ENCODE results near the gene MS4A15. TPM values are rescaled to one million over a fixed set of nuclear protein-coding genes. Genes with fewer than 3 reads are reported as not detected.

The MS4A15 gene
- total and polyA plus RNA-seq, 9 donors: 0.15 to 1.1 (median 0.33) TPM; not detected in 6

- H3K4me1 ChIP-seq (ENCODE audit: insufficient read depth): no peaks in the 10 kb centered on the region
- H3K36me3 ChIP-seq: no peaks in the 10 kb centered on the region
- no peak for DNase-seq
- H3K9me3 ChIP-seq: no peaks in the 10 kb centered on the region
- intact Hi-C loops (cut with DNase I): loop anchor here in 1 of 4 donors (5.0 to 10.0 kb wide), 2 partner anchors 128 to 360 kb away; no protein-coding TSS in a partner anchor
- H3K4me3 ChIP-seq: no peak overlapping the region
- no peaks in the 10 kb centered on the region for H3K27me3 ChIP-seq
- H3K27ac ChIP-seq: no peak overlapping the region
- WGBS, 3 donors: 79 to 87% (median 82%) methylated on average over 13 of the region's 13 CpGs
- TF ChIP-seq POLR2A (IDR thresholded peaks at IDR 0.05) (no peak), EP300 (IDR thresholded peaks at IDR 0.05) (no peak), CTCF (IDR thresholded peaks at IDR 0.05) (no peak)
Measured at GRCh38 chr11:60774726-60775125, 18.1 kb downstream of the MS4A15 start.

DNA sequence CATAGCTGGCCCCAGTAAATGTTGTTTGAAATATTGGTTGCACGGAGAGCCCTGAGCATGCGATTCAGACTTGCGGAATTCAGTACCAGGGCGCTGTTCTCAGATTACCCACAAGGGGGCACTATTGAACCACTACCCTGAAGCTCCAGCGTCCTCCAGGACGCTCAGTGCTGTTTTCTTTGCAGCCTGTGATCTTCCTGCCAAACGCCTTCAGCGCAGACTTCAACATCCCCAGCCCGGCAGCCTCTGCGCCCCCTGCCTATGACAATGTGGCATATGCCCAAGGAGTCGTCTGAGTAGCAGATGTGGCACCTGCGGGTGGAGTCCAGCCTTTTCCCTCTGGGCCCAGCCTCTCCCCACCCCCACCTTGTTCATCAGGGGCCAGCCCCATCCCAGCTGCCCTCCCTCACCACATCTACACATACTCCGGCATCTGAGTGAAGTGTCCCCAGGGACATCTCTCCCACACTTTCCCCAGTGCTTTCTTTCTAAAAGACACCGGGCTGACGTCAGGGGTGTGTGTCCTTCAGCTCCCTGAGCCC is 18.8 kb downstream of the MS4A15 start:
- WGBS, 3 donors: 2 to 7% (median 3%) methylated on average over 15 of the region's 15 CpGs
- H3K27me3 ChIP-seq: no peaks in the 10 kb centered on the region
- intact Hi-C loops (cut with DNase I): loop anchor here in 1 of 4 donors (5.0 to 10.0 kb wide), 2 partner anchors 127 to 359 kb away; no protein-coding TSS in a partner anchor
- H3K4me3 ChIP-seq: no peak overlapping the region
- no peaks in the 10 kb centered on the region for H3K4me1 ChIP-seq (ENCODE audit: insufficient read depth)
- peak; percentile 87 to 91 (median 89) for DNase-seq
- H3K27ac ChIP-seq: no peak overlapping the region
- H3K36me3 ChIP-seq: no peaks in the 10 kb centered on the region
- TF ChIP-seq POLR2A (IDR thresholded peaks at IDR 0.05): no peak
- peak; percentile 81 to 92 (median 89) for TF ChIP-seq CTCF (IDR thresholded peaks at IDR 0.05)
- no peak for TF ChIP-seq EP300 (IDR thresholded peaks at IDR 0.05)
- H3K9me3 ChIP-seq: no peaks in the 10 kb centered on the region

- Histone ChIP-seq H3K4me3 (no peak overlapping the region), H3K27me3 (no peaks in the 10 kb centered on the region), H3K36me3 (no peaks in the 10 kb centered on the region), H3K27ac (no peak overlapping the region), H3K9me3 (no peaks in the 10 kb centered on the region), H3K4me1 (ENCODE audit: insufficient read depth) (no peaks in the 10 kb centered on the region)
- 78 to 83% (median 80%) methylated on average over 4 of the region's 4 CpGs for WGBS, 3 donors
- TF ChIP-seq CTCF (IDR thresholded peaks at IDR 0.05): no peak
- TF ChIP-seq EP300 (IDR thresholded peaks at IDR 0.05): no peak
- TF ChIP-seq POLR2A (IDR thresholded peaks at IDR 0.05): no peak
- DNase-seq: no peak
- intact Hi-C loops (cut with DNase I): loop anchor here in 1 of 4 donors (5.0 to 10.0 kb wide), 2 partner anchors 126 to 359 kb away; no protein-coding TSS in a partner anchor
Measured at GRCh38 chr11:60776167-60776566, 19.5 kb downstream of the MS4A15 start.

- Histone ChIP-seq H3K4me3 (no peak overlapping the region), H3K4me1 (ENCODE audit: insufficient read depth) (no peaks in the 10 kb centered on the region), H3K27me3 (no peaks in the 10 kb centered on the region), H3K9me3 (no peaks in the 10 kb centered on the region), H3K27ac (no peak overlapping the region), H3K36me3 (no peaks in the 10 kb centered on the region)
- no peak for TF ChIP-seq CTCF (IDR thresholded peaks at IDR 0.05)
- TF ChIP-seq EP300 (IDR thresholded peaks at IDR 0.05): no peak
- intact Hi-C loops (cut with DNase I): loop anchor here in 1 of 4 donors (5.0 to 10.0 kb wide), 2 partner anchors 125 to 358 kb away; no protein-coding TSS in a partner anchor
- 60 to 64% (median 62%) methylated on average over 4 of the region's 4 CpGs for WGBS, 3 donors
- no peak for DNase-seq
Measured at GRCh38 chr11:60777106-60777505, 20.4 kb downstream of the MS4A15 start.

Measured in ovary (tissue), 9 donors.